ENCODE results near the gene HIP1R.
A peak's percentile ranks its signal among the peaks of the same experiment; 100 is the strongest.

Gene HIP1R

DNA sequence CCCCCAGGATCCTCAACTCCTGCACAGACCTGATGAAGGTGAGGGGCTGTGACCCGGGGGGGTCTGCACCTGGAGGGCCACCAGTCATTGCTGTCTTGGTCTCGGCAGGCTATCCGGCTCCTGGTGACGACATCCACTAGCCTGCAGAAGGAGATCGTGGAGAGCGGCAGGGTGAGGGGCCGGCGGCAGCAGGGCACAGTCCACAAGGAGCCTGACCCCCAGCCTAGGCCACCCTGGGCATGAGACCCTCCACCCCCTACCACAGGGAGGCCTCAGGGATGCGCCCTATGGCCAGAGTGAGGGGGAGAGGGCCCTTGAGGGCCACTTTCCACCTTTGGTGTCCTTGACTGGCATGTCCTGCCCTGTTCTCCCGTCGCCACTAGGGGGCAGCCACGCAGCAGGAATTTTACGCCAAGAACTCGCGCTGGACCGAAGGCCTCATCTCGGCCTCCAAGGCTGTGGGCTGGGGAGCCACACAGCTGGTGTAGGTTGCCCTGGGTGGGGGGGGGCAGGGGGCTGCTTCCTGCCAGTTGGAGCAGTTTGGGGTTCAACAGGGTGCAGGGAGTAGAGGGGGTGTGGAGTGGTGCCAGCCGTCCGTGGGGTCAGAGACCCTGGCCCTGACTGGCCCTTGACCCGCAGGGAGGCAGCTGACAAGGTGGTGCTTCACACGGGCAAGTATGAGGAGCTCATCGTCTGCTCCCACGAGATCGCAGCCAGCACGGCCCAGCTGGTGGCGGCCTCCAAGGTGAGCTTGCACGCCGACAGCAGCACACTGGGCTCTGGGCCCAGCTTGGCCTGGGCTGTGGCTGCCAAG is 25.0 kb downstream of the HIP1R start:
- peak; percentile 81 to 84 for DNase-seq (ENCODE audit: low read depth in 2 of 2)

DNA sequence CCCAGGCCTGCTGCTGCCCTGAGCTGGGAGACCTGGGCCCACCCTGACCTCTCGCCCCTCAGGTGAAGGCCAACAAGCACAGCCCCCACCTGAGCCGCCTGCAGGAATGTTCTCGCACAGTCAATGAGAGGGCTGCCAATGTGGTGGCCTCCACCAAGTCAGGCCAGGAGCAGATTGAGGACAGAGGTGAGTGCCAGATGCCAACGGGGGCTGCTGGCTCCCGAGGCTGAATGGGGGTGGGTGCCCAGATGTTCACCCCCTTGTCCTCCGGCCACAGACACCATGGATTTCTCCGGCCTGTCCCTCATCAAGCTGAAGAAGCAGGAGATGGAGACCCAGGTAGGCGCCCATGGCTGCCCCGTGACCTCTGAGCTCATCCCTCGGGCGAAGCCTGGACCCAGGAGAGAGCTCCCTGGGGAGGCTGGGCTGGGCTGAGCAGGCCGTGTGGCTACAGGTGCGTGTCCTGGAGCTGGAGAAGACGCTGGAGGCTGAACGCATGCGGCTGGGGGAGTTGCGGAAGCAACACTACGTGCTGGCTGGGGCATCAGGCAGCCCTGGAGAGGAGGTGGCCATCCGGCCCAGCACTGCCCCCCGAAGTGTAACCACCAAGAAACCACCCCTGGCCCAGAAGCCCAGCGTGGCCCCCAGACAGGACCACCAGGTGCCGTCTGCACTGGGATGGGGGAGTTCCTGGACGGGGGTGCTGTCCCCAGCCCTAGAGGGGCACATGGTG is 25.8 kb downstream of the HIP1R start:
- no peak for DNase-seq (ENCODE audit: low read depth in 2 of 2)

DNA sequence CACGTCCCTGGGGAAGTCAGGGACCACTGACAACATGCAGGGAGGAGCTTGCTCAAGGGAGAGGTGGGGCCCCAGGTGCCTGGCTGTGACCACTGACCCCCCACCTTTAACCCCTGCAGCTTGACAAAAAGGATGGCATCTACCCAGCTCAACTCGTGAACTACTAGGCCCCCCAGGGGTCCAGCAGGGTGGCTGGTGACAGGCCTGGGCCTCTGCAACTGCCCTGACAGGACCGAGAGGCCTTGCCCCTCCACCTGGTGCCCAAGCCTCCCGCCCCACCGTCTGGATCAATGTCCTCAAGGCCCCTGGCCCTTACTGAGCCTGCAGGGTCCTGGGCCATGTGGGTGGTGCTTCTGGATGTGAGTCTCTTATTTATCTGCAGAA is 26.3 kb downstream of the HIP1R start:
- no peak for DNase-seq (ENCODE audit: low read depth in 2 of 2)

DNA sequence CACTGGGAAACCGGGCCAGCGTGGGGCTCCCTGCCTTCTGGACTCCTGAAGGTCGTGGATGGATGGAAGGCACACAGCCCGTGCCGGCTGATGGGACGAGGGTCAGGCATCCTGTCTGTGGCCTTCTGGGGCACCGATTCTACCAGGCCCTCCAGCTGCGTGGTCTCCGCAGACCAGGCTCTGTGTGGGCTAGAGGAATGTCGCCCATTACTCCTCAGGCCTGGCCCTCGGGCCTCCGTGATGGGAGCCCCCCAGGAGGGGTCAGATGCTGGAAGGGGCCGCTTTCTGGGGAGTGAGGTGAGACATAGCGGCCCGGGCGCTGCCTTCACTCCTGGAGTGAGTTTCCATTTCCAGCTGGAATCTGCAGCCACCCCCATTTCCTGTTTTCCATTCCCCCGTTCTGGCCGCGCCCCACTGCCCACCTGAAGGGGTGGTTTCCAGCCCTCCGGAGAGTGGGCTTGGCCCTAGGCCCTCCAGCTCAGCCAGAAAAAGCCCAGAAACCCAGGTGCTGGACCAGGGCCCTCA is 26.9 kb downstream of the HIP1R start:
- DNase-seq (ENCODE audit: low read depth in 2 of 2) = no peak

DNA sequence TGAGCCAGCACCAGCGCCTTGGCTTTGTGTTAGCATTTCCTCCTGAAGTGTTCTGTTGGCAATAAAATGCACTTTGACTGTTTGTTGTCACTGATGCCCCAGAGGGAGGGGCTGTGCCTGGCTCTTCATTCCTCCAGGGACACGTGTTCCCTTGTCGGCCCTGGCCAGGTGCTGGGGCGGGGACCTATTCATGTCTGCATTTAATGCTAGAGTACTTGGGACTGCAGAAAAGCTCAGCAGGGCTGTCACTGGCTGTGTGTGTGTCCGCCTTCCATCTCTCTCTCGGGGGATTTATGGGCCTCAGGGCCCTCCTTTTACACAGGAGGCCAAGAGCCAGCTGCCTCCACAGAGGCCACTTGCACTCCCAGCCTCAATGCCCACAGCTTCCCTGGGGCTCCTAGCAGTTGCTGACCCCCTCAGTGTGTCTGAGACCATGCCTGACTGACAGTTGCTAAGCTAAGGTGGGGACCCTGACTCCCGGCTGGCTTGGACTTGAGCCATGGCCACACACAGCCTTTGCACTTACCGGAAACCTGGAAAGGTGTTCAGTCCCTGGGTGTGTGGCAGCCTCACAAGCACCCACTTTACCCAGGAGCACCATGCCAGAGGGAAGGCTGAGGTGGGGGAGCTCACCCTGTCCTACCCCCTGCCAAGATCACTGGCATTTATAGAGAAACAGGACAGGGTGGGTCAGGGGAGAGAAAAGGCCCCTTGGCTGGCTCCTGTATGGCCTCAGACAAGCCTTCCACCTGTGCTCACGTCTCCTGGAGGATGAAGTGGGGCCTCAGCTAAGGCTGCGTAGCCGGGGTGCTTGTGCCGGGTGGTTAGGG is 27.8 kb downstream of the HIP1R start:
- DNase-seq (ENCODE audit: low read depth in 2 of 2) = no peak

DNA sequence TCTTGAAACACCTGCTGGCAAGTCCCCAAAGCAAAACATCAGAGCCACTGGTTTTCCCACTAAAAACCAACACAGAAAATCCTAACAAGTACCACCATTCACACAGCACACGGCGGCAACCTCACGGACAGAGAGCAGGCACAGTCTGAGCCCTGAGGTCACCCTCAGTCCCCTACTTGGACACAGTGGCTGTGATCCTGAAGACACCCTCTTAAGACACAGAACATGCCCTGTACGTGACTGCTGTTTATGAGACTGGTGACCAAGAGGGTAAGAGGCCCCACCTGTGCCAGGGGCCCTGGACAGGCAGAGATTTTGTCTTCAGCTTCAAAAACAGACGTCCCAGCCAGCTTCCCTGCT is 29.6 kb downstream of the HIP1R start:
- no peak for DNase-seq (ENCODE audit: low read depth in 2 of 2)

DNA sequence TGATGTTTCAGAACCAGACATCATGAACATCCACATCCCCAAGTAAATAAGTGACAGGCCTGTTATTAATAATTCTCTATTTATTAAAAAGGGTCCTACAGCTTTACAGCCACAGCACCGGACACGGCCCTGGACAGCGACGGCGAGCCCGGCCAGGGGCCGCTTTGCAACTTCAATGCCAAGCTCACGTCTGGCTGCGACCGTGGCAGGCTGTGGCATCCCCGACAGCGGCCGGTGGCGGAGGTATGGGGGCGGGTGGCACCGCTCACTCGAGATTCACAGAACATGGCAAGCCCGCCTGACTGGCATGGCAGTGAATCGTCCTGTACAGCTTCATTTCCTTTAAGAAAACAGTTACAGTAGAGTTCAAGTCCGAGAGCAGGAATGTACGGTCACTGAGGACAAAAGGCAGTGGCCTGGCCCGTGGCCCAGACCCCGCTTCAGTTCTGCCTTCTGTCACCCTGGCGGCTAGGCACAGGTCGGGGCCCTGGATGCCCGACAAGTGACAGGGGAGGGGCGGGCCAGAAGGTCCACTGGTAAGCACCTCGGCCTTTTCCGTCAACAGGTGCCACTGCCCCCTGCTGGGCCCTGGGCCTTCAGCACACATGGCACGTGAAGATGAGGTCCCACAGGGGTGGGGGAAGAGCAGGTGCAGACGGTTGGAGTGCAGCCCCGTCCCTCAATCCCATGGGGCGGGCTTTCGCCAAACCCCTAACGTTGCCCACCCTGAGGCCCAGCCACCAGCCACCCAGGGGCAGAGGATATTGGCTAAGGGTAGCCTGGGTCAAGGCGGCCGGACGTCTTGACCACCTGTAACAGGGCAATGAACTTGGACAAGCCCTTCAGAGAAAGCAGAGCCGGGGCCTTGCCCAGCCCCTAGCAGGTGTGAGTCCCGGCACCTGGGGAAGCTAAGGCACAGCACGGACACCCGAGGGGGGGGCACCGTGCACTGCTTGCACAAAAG is 30.3 kb downstream of the HIP1R start:
- no peak for DNase-seq (ENCODE audit: low read depth in 2 of 2)

DNA sequence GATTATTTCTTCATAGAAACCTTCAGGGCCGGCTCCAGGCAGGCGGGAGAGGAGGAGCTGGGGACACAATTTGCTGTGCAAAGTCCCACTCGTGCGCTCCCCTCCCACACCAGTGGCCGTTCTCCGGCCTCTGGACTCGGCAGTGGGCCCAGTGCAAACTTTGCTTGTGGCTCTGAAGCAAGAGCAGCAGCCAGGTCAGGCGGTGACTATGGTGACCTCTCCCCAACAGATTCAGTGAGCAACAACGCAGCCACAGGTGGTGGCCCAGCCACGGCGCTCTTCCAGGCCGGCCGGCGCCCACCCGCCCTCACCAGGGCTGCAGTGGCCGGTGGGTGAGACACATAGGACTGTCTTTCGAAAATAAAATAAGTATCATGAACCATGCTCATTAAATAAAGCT is 31.1 kb downstream of the HIP1R start:
- no peak for DNase-seq (ENCODE audit: low read depth in 2 of 2)

DNA sequence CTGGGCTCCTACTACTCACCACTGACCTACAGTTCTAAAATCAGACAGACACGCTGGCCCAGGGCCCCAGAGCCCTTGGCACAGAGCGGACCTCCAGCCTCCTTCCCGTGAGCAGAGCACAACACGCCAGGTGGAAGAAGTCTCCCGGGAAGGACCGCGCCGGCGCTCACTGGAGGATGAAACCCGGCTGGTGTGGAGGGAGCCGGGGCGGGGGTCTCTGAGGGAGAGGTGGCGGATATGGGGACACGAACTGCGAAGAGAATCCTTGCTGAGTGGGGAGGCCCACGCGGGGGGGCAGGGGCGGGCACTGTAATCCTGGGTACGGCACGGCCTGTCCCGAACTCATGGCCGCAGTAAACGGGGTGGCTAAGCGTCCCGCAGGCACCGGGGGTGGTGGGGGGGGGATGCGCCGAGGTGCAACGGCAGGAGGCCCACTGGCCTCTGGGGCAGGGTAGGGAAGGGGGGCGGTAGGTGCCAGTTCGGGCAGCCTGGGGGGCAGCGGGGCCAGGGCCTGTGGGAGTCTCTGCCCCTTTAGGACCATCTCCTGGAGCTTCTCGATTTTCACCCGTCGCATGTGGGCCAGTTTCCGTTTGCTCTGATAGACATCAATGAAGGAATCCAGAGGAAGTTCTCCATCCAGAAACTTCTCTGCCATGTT is 31.8 kb downstream of the HIP1R start:
- DNase-seq (ENCODE audit: low read depth in 2 of 2) = no peak

DNA sequence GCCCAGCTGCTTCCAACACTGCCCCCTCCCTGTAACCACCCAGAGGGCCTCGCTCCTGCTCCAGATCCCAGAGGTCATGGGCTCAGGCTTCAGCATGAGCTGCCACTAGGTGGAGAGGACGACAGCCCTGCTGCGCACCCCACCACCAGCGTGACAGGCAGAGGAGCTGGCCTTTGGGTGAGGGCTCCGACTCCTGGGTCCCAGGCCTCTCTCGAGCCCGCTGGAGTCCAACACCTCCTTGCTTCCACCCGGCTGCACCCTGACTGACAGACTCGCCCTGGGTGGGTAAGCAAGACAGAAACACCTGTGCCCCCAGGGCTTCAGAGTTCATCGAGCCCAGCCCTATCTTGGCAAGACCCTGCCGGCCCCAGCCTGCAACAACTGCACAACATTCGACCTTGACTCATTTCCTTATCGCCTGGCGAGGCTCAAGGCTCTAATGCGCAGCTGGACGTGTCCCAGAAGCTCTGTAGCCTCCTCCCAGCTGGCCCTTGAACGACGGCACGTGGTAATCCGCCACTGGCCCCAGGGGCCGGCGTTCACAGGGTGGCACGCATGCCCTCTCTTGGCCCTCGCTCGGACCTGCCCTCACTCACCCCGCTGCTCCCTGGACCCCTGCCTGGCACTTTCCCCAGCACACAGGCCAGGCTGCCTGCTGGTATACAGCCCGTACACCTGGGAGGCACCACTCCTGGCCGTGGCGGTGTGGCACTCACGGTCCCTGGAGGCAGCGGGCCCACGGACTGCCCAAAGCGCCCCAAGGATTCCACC is 32.6 kb downstream of the HIP1R start:
- no peak for DNase-seq (ENCODE audit: low read depth in 2 of 2)

DNA sequence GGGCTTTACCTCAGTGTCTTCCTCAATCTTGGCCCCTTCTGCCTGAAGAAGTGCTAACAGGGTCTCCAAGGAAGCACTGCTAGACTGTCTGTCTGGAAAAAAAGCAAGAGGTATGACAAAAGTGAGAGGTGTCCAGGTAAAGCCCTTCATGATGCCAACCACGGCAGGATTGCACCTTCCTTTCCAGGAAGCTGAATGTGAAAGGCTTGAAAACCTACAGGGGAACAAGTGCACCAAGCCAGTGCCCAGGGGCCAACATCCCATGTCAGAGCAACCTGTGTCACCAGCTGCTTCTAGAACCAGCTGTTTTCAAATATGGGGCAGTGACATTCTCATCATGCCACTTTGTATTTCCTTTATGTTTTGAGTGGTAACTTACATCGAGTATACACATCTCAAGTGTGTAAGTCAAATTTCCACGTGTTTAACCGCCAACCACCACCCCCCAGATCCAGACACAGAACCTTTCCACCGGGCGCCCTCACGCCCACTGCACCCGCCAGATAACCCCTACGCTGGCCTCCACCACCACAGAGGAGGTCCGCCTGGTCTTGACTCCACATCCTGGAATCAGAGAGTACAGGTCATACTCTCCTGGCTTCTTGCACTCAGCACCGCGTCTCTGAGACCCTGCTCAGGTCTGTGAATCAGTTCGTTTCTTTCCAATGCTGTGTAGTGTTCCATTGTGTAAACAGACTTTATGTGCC is 33.4 kb downstream of the HIP1R start:
- no peak for DNase-seq (ENCODE audit: low read depth in 2 of 2)

DNA sequence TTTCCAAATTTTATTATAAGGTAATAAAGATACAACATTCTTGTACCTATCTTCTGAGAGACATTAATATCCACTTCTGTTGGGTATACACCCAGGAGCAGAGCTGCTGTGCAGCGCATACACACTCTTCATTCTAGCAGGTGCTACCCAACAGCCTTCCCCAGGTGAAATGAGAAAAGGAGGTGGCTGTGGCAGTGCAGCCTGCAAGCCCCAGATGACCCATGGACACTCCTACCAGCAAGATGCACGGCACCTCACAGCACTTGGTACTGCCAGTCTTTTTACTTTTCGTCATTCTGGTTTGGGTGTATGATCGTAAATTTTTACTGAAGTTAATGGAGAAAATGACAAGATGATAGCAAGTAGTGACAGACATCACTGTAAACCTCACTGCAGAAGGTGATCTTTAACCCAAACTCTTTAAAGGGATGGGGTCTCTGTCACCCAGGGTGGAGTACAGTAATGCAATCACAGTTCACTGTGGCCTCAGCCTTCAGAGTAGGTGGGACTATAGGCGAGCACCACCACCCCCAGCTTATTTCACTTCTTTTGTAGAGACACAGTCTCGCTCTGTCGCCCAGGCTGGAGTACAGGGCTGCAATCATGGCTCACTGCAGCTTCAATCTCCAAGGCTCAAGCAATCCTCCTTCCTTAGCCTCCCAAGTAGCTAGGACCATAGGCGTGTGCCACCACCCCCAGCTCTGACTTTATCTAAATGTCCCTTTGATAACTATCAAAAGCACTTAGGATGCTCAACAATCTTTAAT is 34.1 kb downstream of the HIP1R start:
- DNase-seq (ENCODE audit: low read depth in 2 of 2) = no peak

DNA sequence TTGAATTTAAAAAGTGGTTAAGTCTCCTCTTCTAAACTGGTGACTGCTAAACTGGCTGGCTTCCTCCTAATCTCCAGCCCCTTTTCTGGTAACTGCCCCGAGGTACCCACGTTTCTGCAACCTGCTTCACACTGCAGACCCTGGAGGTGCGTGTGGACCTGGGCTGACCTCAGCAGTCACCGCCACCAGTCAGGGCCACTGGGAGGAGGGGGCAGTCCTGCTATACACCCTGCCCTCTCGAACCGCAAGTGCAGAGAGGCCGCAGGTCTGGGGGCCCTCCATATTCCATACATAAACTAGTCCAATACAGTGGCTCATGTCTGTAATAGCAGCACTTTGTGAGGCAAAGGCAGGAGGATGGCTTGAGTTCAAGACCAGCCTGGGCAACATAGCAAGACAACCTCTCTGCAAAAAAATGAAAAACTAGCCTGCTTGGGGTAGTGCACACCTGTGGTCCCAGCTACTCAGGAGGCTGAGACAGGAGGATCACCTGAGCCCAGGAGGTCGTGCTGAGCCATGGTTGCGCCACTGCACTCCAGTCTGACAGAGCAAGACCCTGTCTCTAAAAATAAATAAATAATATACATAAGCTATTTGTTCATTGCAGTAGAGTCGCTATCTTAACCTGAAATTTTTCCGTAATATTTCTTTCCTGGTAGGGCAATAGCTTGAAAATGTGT is 35.0 kb downstream of the HIP1R start:
- DNase-seq (ENCODE audit: low read depth in 2 of 2) = no peak

DNA sequence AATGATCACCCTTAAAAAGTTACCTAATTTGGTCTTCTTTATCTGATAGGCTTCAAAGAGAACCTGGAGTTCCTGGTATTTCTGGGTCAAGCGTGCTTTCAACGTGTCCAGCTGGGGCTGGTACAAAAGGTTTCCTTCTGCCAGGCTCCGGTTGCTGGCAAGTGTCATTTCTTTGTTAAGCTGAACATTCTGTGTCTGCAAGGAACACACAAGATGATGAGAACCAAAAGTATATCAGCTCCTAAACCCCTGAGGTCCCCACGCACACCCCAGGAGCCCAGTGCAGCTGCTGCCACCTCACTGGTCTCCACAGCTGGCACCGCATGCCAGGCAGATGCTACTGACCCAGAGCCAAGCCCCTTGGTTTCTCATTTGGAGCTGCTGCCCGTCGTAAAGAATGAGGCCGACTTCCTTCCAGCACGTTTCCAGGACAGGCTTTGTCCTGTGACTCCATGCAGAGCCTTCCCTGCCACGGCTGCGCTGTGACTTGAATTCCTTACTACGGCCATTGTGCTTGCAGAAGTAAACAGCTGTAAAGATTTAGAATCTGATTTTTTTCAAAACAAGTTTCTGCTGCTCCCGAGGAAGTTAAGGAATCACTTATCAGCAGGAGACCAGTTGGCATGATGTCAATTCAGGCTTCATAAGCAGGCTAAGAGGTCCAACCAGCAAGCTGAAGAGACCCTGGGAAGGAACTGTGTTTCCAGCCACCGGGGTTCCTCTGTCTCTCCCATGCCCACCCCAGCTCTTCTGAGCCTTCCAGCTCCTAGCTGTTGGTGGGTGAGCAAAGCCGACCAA is 35.8 kb downstream of the HIP1R start:
- no peak for DNase-seq (ENCODE audit: low read depth in 2 of 2)

DNA sequence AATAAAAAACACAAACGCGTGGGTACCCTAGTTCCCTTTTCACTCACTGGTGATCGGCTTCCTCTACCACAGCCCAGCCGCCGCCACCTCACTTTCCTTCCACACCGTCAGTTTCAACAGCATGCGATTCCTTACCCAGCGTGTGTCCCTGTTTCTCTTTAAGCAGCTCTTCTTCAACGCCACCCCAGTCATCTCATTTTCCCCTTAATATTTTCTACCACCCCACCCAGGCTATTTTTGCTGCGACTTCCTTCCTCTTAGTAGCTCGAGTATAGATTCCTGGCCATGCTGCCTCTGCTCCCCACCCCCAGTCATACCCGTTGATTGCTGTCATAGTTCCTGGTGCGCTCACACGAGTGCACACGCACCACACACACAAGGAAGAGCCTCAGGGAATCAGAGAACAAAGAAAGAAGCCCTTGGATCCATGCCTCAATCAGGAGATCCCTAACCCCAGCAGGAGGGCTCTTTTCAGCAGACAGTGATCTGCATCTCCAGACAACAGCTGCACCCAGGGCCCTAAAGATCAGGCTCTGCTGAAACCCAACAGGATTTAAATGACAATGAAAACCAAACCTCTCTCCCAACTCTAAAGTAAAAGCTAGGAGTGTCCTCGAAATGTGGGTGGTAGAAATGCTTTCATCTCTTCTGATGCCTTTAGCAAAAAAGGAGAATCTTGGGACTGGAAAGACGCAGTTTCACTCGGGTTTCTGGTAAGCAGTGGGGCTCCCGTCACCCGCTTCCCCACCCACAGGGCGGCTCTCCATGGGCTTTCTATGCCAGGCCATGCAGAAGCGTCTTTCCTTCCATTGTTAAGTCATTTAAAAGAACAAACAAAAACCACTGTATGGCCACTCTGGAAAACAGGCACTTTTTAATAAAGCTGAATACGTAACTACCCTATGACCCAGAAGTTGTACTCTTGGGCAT is 36.9 kb downstream of the HIP1R start:
- DNase-seq (ENCODE audit: low read depth in 2 of 2) = peak in 1 of 2 donors; percentile 38

DNA sequence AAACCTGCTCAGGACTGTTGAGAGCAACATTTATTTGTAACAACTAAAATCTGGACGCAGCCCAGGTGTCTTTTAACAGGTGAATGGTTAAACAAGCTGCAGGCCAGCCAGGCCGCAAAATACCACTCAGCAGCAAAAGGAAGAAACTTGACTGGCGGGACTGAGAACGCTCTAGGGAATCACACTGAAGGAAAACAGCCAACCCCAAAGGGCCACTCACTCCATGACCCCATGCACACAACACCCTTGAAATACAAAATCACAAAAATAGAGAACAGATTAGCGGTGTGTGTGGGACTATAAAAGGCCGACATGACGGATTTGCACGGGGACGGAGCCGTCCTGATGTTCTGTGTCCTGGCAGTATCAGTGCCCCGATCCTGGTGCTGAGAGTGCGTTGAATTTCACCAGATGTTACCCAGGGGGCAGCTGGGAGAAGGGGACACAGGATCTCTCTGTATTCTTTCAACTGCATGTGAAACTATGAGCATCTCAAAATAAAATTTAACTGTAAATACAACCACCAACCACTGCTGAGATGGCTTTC is 37.6 kb downstream of the HIP1R start:
- no peak for DNase-seq (ENCODE audit: low read depth in 2 of 2)

Measured in stimulated activated CD4-positive, alpha-beta T cell treated with anti-CD3 and anti-CD28 coated beads, Interleukin-1b, Interleukin-23, amount 100 ng/mL, for 4 hours (primary cell).